HepG2 (cell line): ENCODE data around the gene SF3A2. TPM values are rescaled to one million over a fixed set of nuclear protein-coding genes. Genes with fewer than 3 reads are reported as not detected.

ENCODE experiments used
- HNF1B ChIP-seq: sonication (generic); formaldehyde crosslinking; IDR thresholded peaks from 2 replicates; pipeline ENCODE4 v1.5.1; 2020; ENCODE audit warnings: mild to moderate bottlenecking, moderate library complexity, missing genetic modification reagents
- HOXA3 ChIP-seq: sonication (generic); formaldehyde crosslinking; IDR thresholded peaks from 2 replicates; pipeline ENCODE4 v1.5.0; 2020; ENCODE audit warnings: missing genetic modification reagents
- HOXA5 ChIP-seq: sonication (generic); formaldehyde crosslinking; IDR thresholded peaks from 2 replicates; pipeline ENCODE4 v1.4.0; 2020; ENCODE audit warnings: missing genetic modification reagents
- MYC ChIP-seq: sonication (generic); formaldehyde crosslinking; IDR thresholded peaks from 2 replicates; pipeline ENCODE4 v1.9.0; 2021; ENCODE audit warnings: missing genetic modification reagents, borderline replicate concordance
- NPAS2 ChIP-seq: sonication (generic); formaldehyde crosslinking; IDR thresholded peaks from 2 replicates; pipeline ENCODE4 v1.8.0; 2022; ENCODE audit warnings: mild to moderate bottlenecking, missing genetic modification reagents, borderline replicate concordance
- NR2F6 ChIP-seq, 2 experiments: IDR thresholded peaks; 2 replicates each; pipeline ENCODE4 v1.6.1; 2016; ENCODE audit warnings: antibody characterized with exemption in 1 of 2, mild to moderate bottlenecking in 1 of 2
- RFXANK ChIP-seq: IDR thresholded peaks from 2 replicates; pipeline ENCODE4 v1.6.1; 2016
- SAFB2 ChIP-seq: sonication (generic); formaldehyde crosslinking; IDR thresholded peaks from 2 replicates; pipeline ENCODE4 v1.5.1; 2020; ENCODE audit warnings: missing genetic modification reagents, low read depth, mild to moderate bottlenecking, borderline replicate concordance
- TEAD3 ChIP-seq: optimal IDR thresholded peaks from 2 replicates; pipeline ENCODE3; 2016; ENCODE audit warnings: borderline replicate concordance
- ZBTB10 ChIP-seq: sonication (generic); formaldehyde crosslinking; IDR thresholded peaks from 2 replicates; pipeline ENCODE4 v1.4.0; 2020; ENCODE audit warnings: missing genetic modification reagents, borderline replicate concordance
- ZBTB7B ChIP-seq: sonication (generic); formaldehyde crosslinking; IDR thresholded peaks from 2 replicates; pipeline ENCODE4 v1.4.0; 2020; ENCODE audit warnings: missing genetic modification reagents
- ZNF274 ChIP-seq: sonication (generic); formaldehyde crosslinking; IDR thresholded peaks from 2 replicates; pipeline ENCODE4 v1.5.1; 2020; ENCODE audit warnings: mild to moderate bottlenecking, missing genetic modification reagents
- ZNF430 ChIP-seq: sonication (generic); formaldehyde crosslinking; IDR thresholded peaks from 2 replicates; pipeline ENCODE4 v1.9.0; 2021; ENCODE audit warnings: mild to moderate bottlenecking, missing genetic modification reagents
- ZNF567 ChIP-seq: sonication (generic); formaldehyde crosslinking; IDR thresholded peaks from 2 replicates; pipeline ENCODE4 v1.8.1; 2023; ENCODE audit warnings: mild to moderate bottlenecking, missing genetic modification reagents, borderline replicate concordance
- ZNF597 ChIP-seq: sonication (generic); formaldehyde crosslinking; IDR thresholded peaks from 2 replicates; pipeline ENCODE4 v1.5.0; 2020; ENCODE audit warnings: missing genetic modification reagents
- ZNF605 ChIP-seq: sonication (generic); formaldehyde crosslinking; IDR thresholded peaks from 2 replicates; pipeline ENCODE4 v1.8.0; 2022; ENCODE audit warnings: mild to moderate bottlenecking, missing genetic modification reagents
- ZNF609 ChIP-seq: sonication (generic); formaldehyde crosslinking; IDR thresholded peaks from 2 replicates; pipeline ENCODE4 v1.4.0; 2020; ENCODE audit warnings: mild to moderate bottlenecking, missing genetic modification reagents, borderline replicate concordance
- ZNF776 ChIP-seq: sonication (generic); formaldehyde crosslinking; IDR thresholded peaks from 2 replicates; pipeline ENCODE4 v1.4.0; 2020; ENCODE audit warnings: mild to moderate bottlenecking, missing genetic modification reagents
- ZSCAN25 ChIP-seq: sonication (generic); formaldehyde crosslinking; IDR thresholded peaks from 2 replicates; pipeline ENCODE4 v1.8.0; 2022; ENCODE audit warnings: mild to moderate bottlenecking, missing genetic modification reagents
- polyA plus RNA-seq, 8 experiments: library from polyadenylated mRNA; depleted of rRNA in 3 of 8; stranded (reverse) in 7 of 8; unstranded in 1 of 8; fragments of >200 nt; fragmentation: Illumina TruSeq in 4 of 8; extraction: Trizol in 4 of 8; gene quantifications; 2 replicates each; pipeline versions ENCODE4 v1.2.1 to v1.2.3, GENCODE V29; 2011 to 2016; ENCODE audit warnings: low read depth in 4 of 8, missing spikeins in 1 of 8, mixed read lengths in 1 of 8; ENCODE audit not compliant: insufficient read depth in 1 of 8
- total RNA-seq, 5 experiments: library from RNA; depleted of rRNA; stranded (reverse); fragments of >200 nt; fragmentation: Illumina TruSeq; extraction: Trizol; gene quantifications; 2 replicates each; pipeline ENCODE4 v1.2.3, GENCODE V29; 2016; ENCODE audit warnings: low read depth in 1 of 5

SF3A2 gene
- total and polyA plus RNA-seq, 2 of the 13 experiments (the other 11 are each of a cell fraction or from before 2014, with no cell fraction given), result 8.6 to 8.8 TPM

GRCh38 chr19:2288338-2288817, 51.8 kb downstream of the SF3A2 start (continued):
- TF ChIP-seq ZNF274 (CRISPR knock-in tag), result 0 out of 2 replicates have a peak, but pooled peaks have one; percentile 44
- no peak for TF ChIP-seq ZNF597 (CRISPR knock-in tag)
- TF ChIP-seq ZNF430 (CRISPR knock-in tag), result peak; percentile 80
- TF ChIP-seq TEAD3, result peak; percentile 43
- peak; percentile 85 for TF ChIP-seq ZNF605 (CRISPR knock-in tag)
- TF ChIP-seq HOXA5 (CRISPR knock-in tag), result no peak
- TF ChIP-seq ZBTB7B (CRISPR knock-in tag), result peak; percentile 61
- TF ChIP-seq HOXA3 (CRISPR knock-in tag), result peak; percentile 70
- TF ChIP-seq NPAS2, result no peak
- TF ChIP-seq ZNF609 (CRISPR knock-in tag), result peak; percentile 15; the same call in 1 of the 2 replicates
- TF ChIP-seq RFXANK (CRISPR knock-in tag), result no peak
- TF ChIP-seq ZNF567 (CRISPR knock-in tag), result no peak
- TF ChIP-seq ZBTB10 (CRISPR knock-in tag), result peak; percentile 90
- 0 out of 2 replicates have a peak, but pooled peaks have one; percentile 48 for TF ChIP-seq ZNF776 (CRISPR knock-in tag)
- TF ChIP-seq SAFB2 (CRISPR knock-in tag), result peak; percentile 60; the same call in 1 of the 2 replicates
- TF ChIP-seq ZSCAN25, result no peak
- 0 out of 2 replicates have a peak, but pooled peaks have one; percentile 72 for TF ChIP-seq HNF1B (CRISPR knock-in tag)
- TF ChIP-seq NR2F6 (IDR thresholded peaks at IDR 0.05), result peak; percentile 75
- TF ChIP-seq NR2F6 (CRISPR knock-in tag; IDR thresholded peaks at IDR 0.05), result peak; percentile 52; the same call in 1 of the 2 replicates
- TF ChIP-seq MYC (CRISPR knock-in tag), result peak; percentile 70
